NCI-H2196 treated with DMSO at 0.1 percent for 48 hours (cell line): Measurements from ENCODE around the gene NR1H2.

ENCODE experiments used
- DNase-seq: peaks from one replicate; lab custom pipeline; 2025; ENCODE audit not compliant: unreplicated experiment; lab: John Stamatoyannopoulos, UW

The NR1H2 gene

DNA sequence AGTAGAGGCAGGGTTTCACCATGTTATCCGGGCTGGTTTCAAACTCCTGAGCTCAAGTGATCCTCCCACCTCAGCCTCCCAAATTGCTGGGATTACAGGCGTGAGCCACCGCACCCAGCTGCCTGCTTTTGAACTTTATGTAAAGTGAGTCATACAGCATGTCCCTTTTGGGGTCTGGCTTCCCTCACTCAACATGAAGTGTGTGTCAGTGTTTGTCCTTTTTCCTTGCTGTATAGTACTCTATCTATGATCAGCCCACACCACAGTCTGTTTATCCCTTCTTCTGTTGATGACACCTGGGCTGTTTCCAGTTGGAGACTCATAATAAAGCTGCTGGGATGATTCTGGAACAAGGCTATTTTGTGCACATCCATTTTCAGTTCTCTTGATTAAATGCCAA is 44.6 kb downstream of the NR1H2 start:
- no peak for DNase-seq

DNA sequence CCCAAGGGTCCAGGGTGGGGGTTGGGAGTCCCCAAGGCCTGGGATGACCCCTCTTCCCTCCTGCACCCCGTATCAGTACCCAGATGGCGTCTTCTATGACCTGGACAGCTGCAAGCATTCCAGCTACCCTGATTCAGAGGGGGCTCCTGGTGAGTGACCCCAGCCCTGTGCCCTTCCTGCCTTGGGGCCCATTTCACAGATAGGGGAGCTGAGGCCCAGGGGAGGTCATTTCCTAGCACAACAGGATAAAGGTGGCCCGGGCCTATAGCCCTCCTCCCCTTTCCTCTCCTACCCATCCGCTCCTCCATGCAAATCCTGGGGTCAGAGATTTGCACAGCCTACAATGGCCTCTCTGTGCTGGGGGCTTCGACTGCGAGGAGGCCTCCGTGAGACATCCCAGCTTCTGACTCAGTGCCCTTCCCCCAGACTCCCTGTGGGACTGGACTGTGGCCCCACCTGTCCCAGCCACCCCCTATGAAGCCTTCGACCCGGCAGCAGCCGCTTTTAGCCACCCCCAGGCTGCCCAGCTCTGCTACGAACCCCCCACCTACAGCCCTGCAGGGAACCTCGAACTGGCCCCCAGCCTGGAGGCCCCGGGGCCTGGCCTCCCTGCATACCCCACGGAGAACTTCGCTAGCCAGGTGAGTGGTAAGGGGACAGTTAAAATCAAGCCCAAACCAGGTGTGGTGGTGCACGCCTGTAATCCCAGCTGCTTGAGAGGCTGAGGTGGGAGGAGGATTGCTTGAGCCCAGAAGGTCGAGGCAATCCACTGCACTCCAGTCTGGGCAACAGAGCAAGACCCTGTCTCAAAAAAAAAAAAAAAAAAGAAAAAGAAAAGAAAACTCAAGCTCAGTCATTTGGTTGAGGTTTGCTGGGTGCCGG is 46.4 kb downstream of the NR1H2 start:
- no peak for DNase-seq

- no peak for DNase-seq
Observed at GRCh38 chr19:50423279-50424113, 47.2 kb downstream of the NR1H2 start.

- DNase-seq = no peak
Observed at GRCh38 chr19:50425581-50425980, 49.3 kb downstream of the NR1H2 start.

DNA sequence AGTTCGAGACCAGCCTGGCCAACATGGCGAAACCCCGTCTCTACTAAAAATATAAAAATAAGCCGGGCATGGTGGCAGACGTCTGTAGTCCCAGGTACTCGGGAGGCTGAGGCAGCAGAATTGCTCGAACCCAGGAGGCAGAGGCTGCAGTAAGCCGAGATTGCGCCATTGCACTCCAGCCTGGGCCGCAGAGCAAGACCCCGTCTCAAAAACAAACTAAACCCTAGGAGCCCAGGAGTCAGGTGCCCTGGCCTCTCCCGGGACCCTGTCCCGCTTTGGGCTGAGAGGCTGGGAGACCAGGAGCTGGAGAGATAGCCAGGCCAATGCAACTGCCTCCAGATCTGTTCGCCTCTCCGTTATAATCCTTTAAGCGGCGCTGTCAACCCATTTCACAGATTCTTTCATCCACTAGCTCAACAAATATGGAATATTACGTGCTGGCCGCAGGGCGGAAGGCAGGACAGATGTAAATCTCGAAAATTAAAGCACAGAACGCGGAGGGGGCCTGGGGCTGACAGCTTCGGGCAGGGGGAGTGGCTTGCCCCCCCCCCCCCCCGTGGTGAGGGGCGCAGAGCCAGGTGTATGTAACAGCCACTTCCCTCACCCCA is 51.2 kb downstream of the NR1H2 start:
- no peak for DNase-seq

- no peak for DNase-seq
Observed at GRCh38 chr19:50427997-50428425, 51.8 kb downstream of the NR1H2 start.

DNA sequence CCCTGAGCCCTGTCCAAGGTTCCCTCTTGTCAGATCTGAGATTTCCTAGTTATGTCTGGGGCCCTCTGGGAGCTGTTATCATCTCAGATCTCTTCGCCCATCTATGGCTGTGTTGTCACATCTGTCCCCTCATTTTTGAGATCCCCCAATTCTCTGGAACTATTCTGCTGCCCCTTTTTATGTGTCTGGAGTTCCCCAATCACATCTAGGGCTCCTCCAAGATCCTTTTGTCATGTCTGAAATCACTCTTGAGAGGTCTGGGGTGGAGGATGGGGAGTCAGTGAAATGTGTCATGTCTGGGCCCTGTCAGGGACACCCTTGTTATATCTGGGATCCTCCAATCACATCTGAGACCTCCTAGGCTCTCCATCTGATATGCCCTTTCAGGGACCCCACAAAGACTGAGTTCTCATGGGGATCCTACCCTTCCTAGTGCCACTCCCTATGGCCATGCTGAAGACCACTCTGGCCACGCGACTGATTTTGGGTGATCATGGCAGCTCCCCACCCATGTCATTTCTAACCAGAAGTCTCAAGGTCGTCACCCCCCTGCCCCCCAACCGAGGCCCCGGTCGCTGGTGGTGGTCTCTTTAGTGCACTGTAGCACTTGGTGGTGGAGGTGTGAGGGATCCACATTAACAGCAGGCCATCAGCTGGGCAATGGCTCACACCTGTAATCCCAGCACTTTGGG is 52.7 kb downstream of the NR1H2 start:
- DNase-seq = no peak

DNA sequence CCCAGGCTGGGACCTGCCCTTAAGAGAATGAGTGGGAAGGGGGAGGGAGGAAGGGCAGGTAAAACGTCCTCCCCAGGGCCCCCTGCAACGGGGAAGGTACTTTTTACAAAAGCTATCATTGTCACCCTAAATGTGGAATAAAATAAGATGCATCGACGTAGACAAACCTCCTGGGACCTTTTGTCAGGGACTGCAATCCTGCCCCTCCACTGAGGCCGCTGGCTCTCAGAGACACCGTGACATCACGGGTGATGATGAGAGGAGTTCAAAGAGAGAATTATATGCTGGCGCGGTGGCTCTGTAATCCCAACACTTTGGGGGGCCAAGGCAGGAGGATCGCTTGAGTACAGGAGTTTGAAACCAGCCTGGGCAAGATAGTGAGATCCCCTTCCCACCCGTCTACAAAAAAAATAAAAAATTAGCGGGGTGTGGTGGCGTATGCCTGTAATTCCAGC is 54.7 kb downstream of the NR1H2 start:
- no peak for DNase-seq

DNA sequence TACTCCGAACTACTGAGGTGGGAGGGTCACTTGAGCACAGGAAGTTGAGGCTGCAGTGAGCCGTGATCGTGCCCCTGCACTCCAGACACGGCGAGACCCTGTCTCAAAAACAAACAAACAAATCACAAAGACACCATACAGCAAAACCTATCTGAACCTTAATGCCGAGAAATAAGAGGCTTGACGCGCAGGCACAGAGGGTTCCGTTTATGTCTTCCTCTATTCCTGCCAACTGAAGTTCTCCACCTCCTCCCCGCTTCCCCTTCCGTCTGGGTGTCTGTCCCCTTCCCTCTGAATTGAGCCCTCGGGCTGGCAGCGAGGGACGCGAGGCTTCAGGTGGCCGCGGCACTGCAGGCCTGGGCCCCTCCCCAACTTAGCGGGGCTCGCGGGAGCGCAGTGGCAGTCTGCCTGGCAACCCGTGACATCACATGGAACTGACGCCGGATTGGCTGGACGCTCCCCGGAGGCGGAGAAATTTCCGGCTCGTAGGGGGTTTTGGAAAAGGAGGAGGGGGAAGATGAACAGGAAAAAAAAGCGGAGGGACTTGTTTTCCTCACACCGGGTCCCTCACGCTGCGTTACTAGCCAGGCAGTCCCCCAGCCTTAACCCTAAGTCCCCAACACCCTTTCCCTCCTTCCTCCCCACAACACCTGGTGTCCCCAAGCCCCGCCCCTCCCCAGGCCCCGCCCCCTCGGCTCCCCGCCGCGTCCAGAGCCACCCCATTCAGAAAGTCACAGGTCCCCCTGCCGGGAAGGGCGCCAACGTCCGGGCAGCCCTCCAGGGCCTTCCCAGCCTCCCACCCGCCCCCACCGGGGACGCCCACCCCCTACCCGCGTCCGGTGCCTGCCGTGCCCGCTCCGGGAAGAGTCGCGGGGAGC is 55.3 kb downstream of the NR1H2 start:
- DNase-seq = peak; percentile 38

DNA sequence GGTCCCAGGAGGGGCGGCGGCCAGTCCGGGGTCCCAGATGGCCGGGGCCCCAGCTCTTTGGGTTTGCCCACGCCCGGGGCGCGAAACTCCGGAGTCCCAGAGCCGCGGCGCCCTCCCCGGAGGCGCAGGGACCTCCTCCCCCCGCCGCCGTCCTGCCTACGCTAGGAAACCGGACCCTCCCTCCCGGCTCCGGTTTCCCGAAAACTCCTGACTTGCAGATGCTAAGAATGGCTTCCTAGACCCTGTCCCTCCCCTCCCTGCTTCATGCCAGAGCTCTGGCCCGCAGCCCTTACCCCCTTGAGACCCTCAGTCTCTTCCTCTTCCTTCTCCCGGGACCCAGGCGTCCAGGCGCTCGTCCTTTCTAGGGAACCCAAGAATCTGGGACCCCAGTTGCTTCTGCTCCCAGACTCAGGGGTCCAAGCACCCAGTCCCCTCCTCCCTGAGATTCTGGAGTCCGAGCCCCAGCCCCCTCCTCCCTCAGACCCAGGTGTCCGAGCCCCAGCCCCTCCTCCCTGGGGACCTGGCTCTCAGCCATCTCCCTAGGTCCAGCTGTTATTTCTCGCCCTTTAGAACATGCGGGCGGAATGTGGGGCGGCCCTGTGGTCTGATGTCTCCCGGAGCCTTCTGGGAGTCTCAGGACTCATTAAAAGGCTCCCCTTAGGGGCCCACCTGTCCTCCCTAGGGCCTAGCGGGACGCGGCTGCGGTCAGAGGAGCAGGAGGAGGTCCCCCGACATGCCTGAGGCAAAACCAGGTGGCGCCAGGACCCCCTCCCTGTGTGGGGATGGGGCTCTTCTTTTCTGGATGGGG is 56.2 kb downstream of the NR1H2 start, which contains the start of gene MYBPC2:
Gene MYBPC2, plus strand, starts transcription at position 672 of the 808 bp plus-strand sequence. Its CDS starts 62 bp downstream, at position 734.
- no peak for DNase-seq
